Activated naive CD8-positive, alpha-beta T cell (primary cell): Measurements from ENCODE around the gene MMP20.

Experiments
- H3K27ac Mint-ChIP-seq: one replicate; pipeline ENCODE4 v1.8.0; 2021; ENCODE audit warnings: mixed read lengths
- H3K27me3 Mint-ChIP-seq: one replicate; pipeline ENCODE4 v1.8.0; 2021; ENCODE audit warnings: mixed read lengths
- H3K36me3 Mint-ChIP-seq: one replicate; pipeline ENCODE4 v1.8.0; 2021; ENCODE audit warnings: mixed read lengths
- H3K4me1 Mint-ChIP-seq: one replicate; pipeline ENCODE4 v1.8.0; 2021; ENCODE audit warnings: low read depth, mixed read lengths
- H3K4me3 Mint-ChIP-seq: one replicate; pipeline ENCODE4 v1.8.0; 2021; ENCODE audit warnings: mild to moderate bottlenecking, mixed read lengths
- H3K9me3 Mint-ChIP-seq: one replicate; pipeline ENCODE4 v1.8.0; 2021; ENCODE audit warnings: low read depth, mixed read lengths

Gene MMP20

GRCh38 chr11:102625177-102625576 lies at the start of gene MMP20:
TSS of gene MMP20 (minus strand) at chr11:102625332. CDS start at chr11:102625319, 13 bp downstream.
- Mint-ChIP-seq H3K9me3 (no peaks in the 10 kb centered on the region), H3K4me1 (no peaks in the 10 kb centered on the region), H3K36me3 (no peaks in the 10 kb centered on the region), H3K27ac (no peak within 1 kb of the TSS), H3K27me3 (peaks cover 6% of the 10 kb centered on the region), H3K4me3 (no peak within 1 kb of the TSS)

GRCh38 chr11:102669664-102670063 lies 44.5 kb upstream of the MMP20 start:
- Mint-ChIP-seq H3K4me1 (no peaks in the 10 kb centered on the region), H3K36me3 (no peaks in the 10 kb centered on the region), H3K27me3 (peaks cover 5% of the 10 kb centered on the region), H3K4me3 (no peak overlapping the region), H3K27ac (no peak overlapping the region), H3K9me3 (no peaks in the 10 kb centered on the region)

GRCh38 chr11:102666331-102666957 lies 41.3 kb upstream of the MMP20 start:
- H3K36me3 Mint-ChIP-seq: no peaks in the 10 kb centered on the region
- H3K27ac Mint-ChIP-seq: no peak overlapping the region
- no peaks in the 10 kb centered on the region for H3K4me1 Mint-ChIP-seq
- H3K27me3 Mint-ChIP-seq: peaks cover 5% of the 10 kb centered on the region
- no peaks in the 10 kb centered on the region for H3K9me3 Mint-ChIP-seq
- H3K4me3 Mint-ChIP-seq: no peak overlapping the region

GRCh38 chr11:102664001-102664752 lies 39.0 kb upstream of the MMP20 start:
- no peaks in the 10 kb centered on the region for H3K36me3 Mint-ChIP-seq
- peaks cover 5% of the 10 kb centered on the region for H3K27me3 Mint-ChIP-seq
- no peaks in the 10 kb centered on the region for H3K9me3 Mint-ChIP-seq
- H3K27ac Mint-ChIP-seq: no peak overlapping the region
- H3K4me1 Mint-ChIP-seq: no peaks in the 10 kb centered on the region
- no peak overlapping the region for H3K4me3 Mint-ChIP-seq

GRCh38 chr11:102662607-102663006 lies 37.5 kb upstream of the MMP20 start:
- Mint-ChIP-seq H3K4me1 (no peaks in the 10 kb centered on the region), H3K27ac (no peak overlapping the region), H3K36me3 (no peaks in the 10 kb centered on the region), H3K27me3 (peaks cover 5% of the 10 kb centered on the region), H3K9me3 (no peaks in the 10 kb centered on the region), H3K4me3 (no peak overlapping the region)

- H3K4me3 Mint-ChIP-seq: no peak overlapping the region
- H3K9me3 Mint-ChIP-seq: no peaks in the 10 kb centered on the region
- no peaks in the 10 kb centered on the region for H3K4me1 Mint-ChIP-seq
- no peak overlapping the region for H3K27ac Mint-ChIP-seq
- peaks cover 6% of the 10 kb centered on the region for H3K27me3 Mint-ChIP-seq
- H3K36me3 Mint-ChIP-seq: no peaks in the 10 kb centered on the region
These were observed 35.9 kb upstream of the MMP20 start for GRCh38 chr11:102661040-102661439.

GRCh38 chr11:102656528-102656927 lies 31.4 kb upstream of the MMP20 start:
- H3K4me3 Mint-ChIP-seq: no peak overlapping the region
- H3K36me3 Mint-ChIP-seq: no peaks in the 10 kb centered on the region
- peaks cover 3% of the 10 kb centered on the region for H3K9me3 Mint-ChIP-seq

GRCh38 chr11:102655547-102655946 lies 30.4 kb upstream of the MMP20 start:
- Mint-ChIP-seq H3K4me1 (no peaks in the 10 kb centered on the region), H3K4me3 (no peak overlapping the region), H3K27me3 (peaks cover 12% of the 10 kb centered on the region), H3K27ac (no peak overlapping the region), H3K9me3 (peaks cover 3% of the 10 kb centered on the region), H3K36me3 (no peaks in the 10 kb centered on the region)

More at GRCh38 chr11:102656528-102656927, 31.4 kb upstream of the MMP20 start:
- Mint-ChIP-seq H3K27ac (no peak overlapping the region), H3K4me1 (no peaks in the 10 kb centered on the region), H3K27me3 (peaks cover 10% of the 10 kb centered on the region)

GRCh38 chr11:102654761-102655160 lies 29.6 kb upstream of the MMP20 start:
- Mint-ChIP-seq H3K9me3 (peaks cover 3% of the 10 kb centered on the region), H3K27ac (no peak overlapping the region), H3K27me3 (peaks cover 12% of the 10 kb centered on the region), H3K4me3 (no peak overlapping the region), H3K4me1 (no peaks in the 10 kb centered on the region), H3K36me3 (no peaks in the 10 kb centered on the region)

GRCh38 chr11:102653744-102654291 lies 28.7 kb upstream of the MMP20 start:
- Mint-ChIP-seq H3K27ac (no peak overlapping the region), H3K36me3 (no peaks in the 10 kb centered on the region), H3K4me3 (no peak overlapping the region), H3K9me3 (peaks cover 3% of the 10 kb centered on the region), H3K4me1 (no peaks in the 10 kb centered on the region), H3K27me3 (peaks cover 10% of the 10 kb centered on the region)

GRCh38 chr11:102647430-102647829 lies 22.3 kb upstream of the MMP20 start:
- no peaks in the 10 kb centered on the region for H3K36me3 Mint-ChIP-seq
- peaks cover 10% of the 10 kb centered on the region for H3K27me3 Mint-ChIP-seq
- no peak overlapping the region for H3K27ac Mint-ChIP-seq
- no peaks in the 10 kb centered on the region for H3K4me1 Mint-ChIP-seq
- no peak overlapping the region for H3K4me3 Mint-ChIP-seq
- no peaks in the 10 kb centered on the region for H3K9me3 Mint-ChIP-seq

GRCh38 chr11:102643941-102644340 lies 18.8 kb upstream of the MMP20 start:
- no peaks in the 10 kb centered on the region for H3K36me3 Mint-ChIP-seq
- no peak overlapping the region for H3K4me3 Mint-ChIP-seq
- no peaks in the 10 kb centered on the region for H3K4me1 Mint-ChIP-seq
- H3K27me3 Mint-ChIP-seq: peaks cover 5% of the 10 kb centered on the region
- H3K9me3 Mint-ChIP-seq: no peaks in the 10 kb centered on the region
- H3K27ac Mint-ChIP-seq: no peak overlapping the region

GRCh38 chr11:102640946-102641345 lies 15.8 kb upstream of the MMP20 start:
- Mint-ChIP-seq H3K27ac (no peak overlapping the region), H3K4me1 (no peaks in the 10 kb centered on the region), H3K36me3 (no peaks in the 10 kb centered on the region), H3K4me3 (no peak overlapping the region), H3K27me3 (peaks cover 1% of the 10 kb centered on the region), H3K9me3 (no peaks in the 10 kb centered on the region)

- no peak overlapping the region for H3K27ac Mint-ChIP-seq
- H3K36me3 Mint-ChIP-seq: no peaks in the 10 kb centered on the region
- no peak overlapping the region for H3K4me3 Mint-ChIP-seq
- H3K9me3 Mint-ChIP-seq: no peaks in the 10 kb centered on the region
- peaks cover 3% of the 10 kb centered on the region for H3K27me3 Mint-ChIP-seq
- H3K4me1 Mint-ChIP-seq: no peaks in the 10 kb centered on the region
These were observed 14.5 kb upstream of the MMP20 start for GRCh38 chr11:102639656-102640055.

- H3K36me3 Mint-ChIP-seq: no peaks in the 10 kb centered on the region
- H3K4me1 Mint-ChIP-seq: no peaks in the 10 kb centered on the region
- peaks cover 3% of the 10 kb centered on the region for H3K27me3 Mint-ChIP-seq
- no peaks in the 10 kb centered on the region for H3K9me3 Mint-ChIP-seq
- no peak overlapping the region for H3K4me3 Mint-ChIP-seq
- H3K27ac Mint-ChIP-seq: no peak overlapping the region
These were observed 12.6 kb upstream of the MMP20 start for GRCh38 chr11:102637731-102638130.
